Stomach (tissue), 4 donors: ENCODE data around the gene TTF2.

ENCODE experiments used
- CTCF ChIP-seq, 7 experiments: fragments of 450-650 bp in 4 of 7; fragments of 200-600 bp in 3 of 7; sonication (generic) in 3 of 7; IDR thresholded peaks; one replicate each; pipeline ENCODE4 v1.5.1; 2016 to 2019; ENCODE audit warnings: antibody characterized with exemption in 7 of 7, control low read depth in 2 of 7, mild to moderate bottlenecking in 1 of 7
- POLR2A ChIP-seq, 4 donors: fragments of 450-650 bp; IDR thresholded peaks; one replicate each; pipeline ENCODE4 v1.6.1; 2016; ENCODE audit warnings: antibody characterized with exemption in 4 of 4, control low read depth in 2 of 4, mild to moderate bottlenecking in 1 of 4, moderate library complexity in 1 of 4
- POLR2AphosphoS5 ChIP-seq, 3 donors: sonication (generic); formaldehyde crosslinking; IDR thresholded peaks; one replicate each; pipeline ENCODE4 v1.6.1; 2016; ENCODE audit warnings: antibody characterized with exemption in 3 of 3

GRCh38 chr1:117147856-117148588 lies 87.9 kb downstream of the TTF2 start:
- TF ChIP-seq POLR2A (IDR thresholded peaks at IDR 0.05) (no peak), CTCF (IDR thresholded peaks at IDR 0.05) (no peak), POLR2AphosphoS5 (IDR thresholded peaks at IDR 0.05) (no peak)
